IPS-NIHi7 (cell line): ENCODE results near the gene CRYAA.
A peak's percentile ranks its signal among the peaks of the same experiment; 100 is the strongest.

Experiments used
- DNase-seq: peaks from one replicate; pipeline ENCODE4 v3.0.0; 2012; ENCODE audit warnings: mixed read lengths; ENCODE audit errors: extremely low spot score

Gene CRYAA

GRCh38 chr21:43201491-43201890 lies 32.7 kb downstream of the CRYAA start:
- DNase-seq: no peak

DNA sequence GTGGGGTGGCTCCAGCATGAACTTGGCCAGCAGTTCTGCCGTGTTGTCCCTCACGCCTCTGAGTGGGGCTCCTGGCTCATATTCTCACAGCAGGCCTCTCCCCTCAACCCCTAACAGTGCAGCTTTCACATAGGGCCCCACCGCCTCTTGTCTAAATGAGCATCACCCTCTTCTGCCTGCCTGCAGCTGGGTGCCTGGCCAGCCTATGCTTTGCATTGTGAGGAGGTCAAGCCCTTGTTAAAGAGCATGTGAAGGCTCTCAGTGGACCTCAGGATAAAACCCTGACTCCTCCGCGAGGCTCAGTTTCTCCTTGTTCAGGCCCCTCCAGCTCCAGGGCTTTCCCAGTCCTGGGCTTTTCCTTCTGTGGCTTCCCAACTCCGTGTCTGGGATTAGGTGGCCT lies 34.8 kb downstream of the CRYAA start:
- DNase-seq: no peak

GRCh38 chr21:43204638-43205037 lies 35.8 kb downstream of the CRYAA start:
- no peak for DNase-seq

- DNase-seq: no peak
Measured at GRCh38 chr21:43206231-43207042, 37.6 kb downstream of the CRYAA start.

DNA sequence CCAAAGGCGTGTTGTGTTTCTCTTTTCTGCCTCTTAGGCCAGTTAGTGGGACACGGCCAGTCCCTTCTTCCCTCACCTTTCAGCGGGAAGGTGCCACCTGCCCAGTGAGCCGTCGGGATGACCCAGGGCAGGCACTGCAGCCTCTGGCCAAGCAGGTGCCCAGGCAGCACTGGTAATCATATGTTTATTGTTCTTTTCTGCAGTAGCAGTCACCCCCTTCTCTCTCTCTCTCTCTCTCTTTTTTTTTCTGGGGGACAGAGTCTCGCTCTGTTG lies 38.2 kb downstream of the CRYAA start:
- no peak for DNase-seq

DNA sequence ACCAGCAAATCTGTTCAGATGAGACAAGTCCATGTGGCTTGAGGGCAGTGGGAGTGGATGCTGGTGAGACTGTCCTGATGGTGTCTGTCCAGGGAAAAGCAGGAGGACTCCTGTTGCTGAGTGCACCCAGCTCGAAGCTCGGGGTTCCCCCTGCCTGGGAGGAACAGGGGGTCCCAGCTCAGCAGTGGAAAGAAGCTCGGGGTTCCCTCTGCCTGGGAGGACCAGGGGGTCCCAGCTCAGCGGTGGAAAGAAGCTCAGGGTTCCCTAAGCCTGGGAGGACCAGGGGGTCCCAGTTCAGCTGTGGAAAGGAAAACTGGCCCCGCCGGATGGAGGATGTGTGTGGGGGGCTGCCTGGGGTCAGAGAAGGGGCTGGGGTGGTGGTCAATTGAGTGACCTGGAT lies 39.1 kb downstream of the CRYAA start:
- DNase-seq: no peak

DNA sequence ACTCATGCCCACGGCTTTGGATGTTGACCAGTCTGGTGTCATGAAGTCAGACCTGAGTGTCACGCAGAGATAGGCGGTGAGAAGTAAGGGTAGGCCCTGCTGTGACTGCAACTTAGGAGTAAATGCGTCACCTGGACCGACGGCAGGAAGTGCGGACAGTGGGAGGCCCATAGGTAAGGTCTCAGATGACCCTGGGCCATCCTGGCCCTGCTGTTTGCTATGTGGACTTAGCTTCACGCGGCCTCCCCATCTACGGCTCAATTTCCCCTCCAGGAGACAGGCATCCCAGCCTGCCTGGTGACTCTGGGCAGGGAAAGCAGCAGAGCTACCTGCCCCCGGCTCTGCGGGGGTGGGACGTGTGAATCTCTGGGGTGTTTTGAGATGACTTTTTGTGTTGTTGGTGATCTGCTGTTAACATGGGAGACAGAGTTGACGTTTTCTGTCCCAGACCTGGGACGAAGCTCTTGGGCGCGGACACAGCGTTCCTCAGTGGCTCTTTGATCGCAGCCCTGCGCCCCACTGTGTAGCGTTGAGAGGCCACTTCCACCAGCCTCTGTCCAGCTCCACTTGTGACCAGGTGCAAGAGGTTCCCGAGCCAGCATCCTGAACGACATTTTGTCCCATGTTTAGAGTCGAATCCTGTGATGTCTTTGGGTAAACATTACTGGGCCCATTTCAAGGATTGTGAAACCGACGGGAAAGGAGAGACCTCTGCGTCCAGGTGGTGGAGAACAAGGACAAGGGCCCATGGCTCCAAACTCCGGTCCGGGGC lies 39.9 kb downstream of the CRYAA start:
- DNase-seq: no peak

- DNase-seq: no peak
Measured at GRCh38 chr21:43209575-43210453, 41.0 kb downstream of the CRYAA start.

GRCh38 chr21:43210454-43211071 lies 41.8 kb downstream of the CRYAA start:
- no peak for DNase-seq

- peak; percentile 73 for DNase-seq
Measured at GRCh38 chr21:43211072-43211759, 42.4 kb downstream of the CRYAA start.

DNA sequence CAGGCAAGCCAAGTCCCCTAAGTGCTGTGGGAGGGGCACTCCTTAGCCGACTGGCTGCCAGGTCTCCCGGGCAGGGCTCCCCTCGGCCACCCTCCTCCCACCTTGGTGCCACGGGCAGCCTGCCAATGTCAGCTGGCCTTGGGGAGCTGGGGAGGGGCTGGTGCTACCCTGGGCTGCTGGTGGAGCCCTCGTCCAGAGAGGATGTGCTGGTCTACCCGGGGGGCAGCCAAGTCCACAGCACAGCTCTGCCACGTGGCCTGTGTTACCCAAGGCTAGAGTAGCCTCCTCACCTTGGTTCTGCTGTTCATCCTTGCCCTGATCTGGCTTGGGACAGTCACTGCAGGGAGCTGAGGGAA lies 42.9 kb downstream of the CRYAA start:
- DNase-seq: no peak
